Measurements from ENCODE around the gene C10orf53.
"Not testable (repeated sequence)": the region's sequence is repeated elsewhere in the genome, so short reads cannot be mapped to it uniquely, and the experiment has no call there.

C10orf53 gene

GRCh38 chr10:49652421-49653272 lies 26.8 kb upstream of the C10orf53 start:
- DNase-seq, result no peak

- DNase-seq, result no peak
These were observed 26.1 kb upstream of the C10orf53 start for GRCh38 chr10:49653273-49653929.

DNA sequence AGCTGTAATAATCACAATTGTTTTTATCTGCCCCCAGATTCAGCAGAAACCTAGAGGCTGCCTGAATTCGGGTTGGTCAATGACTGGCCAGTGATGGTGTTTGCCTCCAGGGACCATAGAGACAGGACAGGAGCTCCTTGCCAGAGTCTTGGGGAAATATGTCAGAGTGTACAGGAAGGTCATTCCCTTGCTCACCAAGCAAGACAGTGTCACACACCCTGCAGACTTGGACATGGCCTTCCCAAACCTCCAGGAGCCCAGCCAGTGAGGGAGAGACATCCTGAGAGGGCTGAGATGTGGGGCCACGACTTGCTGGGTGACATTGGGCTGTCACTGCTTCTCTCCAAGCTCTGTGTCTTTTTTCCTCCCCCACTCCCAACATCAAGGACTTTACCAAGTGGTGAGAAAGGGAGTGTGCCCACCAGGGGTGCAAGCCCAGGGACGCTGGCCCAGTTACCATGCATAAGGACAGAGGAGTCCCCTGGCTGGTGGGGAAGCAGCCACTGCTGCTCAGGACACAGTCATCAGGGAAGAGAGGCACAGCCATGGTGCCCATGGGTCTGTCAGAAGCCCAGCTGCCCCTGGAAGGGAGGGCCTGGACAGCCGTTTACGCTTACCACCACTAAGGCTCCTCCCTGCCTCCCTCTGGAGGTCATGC lies 25.3 kb upstream of the C10orf53 start:
- no peak for DNase-seq

DNA sequence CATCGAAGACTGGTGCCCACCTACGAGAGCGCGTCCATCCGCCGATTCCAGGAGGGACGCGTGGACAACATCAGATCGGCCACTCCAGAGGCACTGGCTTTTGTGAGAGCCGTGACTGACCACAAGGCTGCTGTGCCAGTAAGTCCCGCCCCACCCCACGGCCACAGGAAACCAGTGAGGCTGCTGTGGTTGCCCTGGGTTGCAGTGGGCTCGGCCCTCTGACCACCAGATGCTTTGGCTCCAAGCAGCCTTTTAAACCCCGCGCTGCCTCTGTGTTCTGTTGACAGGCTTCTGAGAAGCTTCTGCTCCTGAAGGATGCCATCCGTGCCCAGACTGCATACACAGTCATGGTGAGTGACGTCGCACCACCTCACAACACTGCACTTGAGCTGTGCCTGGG lies 24.4 kb upstream of the C10orf53 start:
- peak; percentile 42 for DNase-seq

DNA sequence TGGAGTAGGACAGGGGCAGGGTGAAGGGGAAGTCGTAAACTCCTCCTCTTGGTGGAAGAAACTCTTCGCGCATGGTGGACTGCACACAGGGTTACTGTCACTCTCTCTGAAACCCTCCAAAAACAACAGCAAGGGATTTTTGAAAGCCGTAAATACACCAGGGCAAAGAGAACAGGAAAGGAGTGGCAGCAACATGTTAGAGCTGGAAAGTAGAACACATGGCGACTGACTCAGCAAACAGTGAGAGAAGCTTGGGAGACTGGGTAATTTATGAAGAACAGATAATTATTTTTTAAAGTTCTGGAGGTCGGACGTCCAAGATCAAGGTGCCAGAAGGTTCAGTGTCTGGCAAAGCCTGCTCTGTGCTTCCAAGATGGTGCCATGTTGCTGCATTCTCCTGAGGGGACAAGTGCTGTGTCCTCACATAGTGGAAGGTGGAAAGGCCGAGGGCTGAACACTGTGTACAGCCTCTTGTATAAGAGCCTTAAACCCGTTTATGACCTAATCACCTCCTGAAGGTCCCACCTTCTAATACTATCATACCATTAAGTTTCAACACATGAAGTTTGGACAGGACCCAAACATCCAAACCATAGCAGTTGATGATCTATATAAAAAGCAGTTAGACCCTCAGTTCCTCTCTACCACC lies 22.5 kb upstream of the C10orf53 start:
- no peak for DNase-seq

- no peak for DNase-seq
These were observed 21.8 kb upstream of the C10orf53 start for GRCh38 chr10:49657606-49658005.

- DNase-seq, result no peak
These were observed 18.2 kb upstream of the C10orf53 start for GRCh38 chr10:49661140-49661856.

- no peak for DNase-seq
These were observed 17.2 kb upstream of the C10orf53 start for GRCh38 chr10:49662169-49662830.

- no peak for DNase-seq
These were observed 15.9 kb upstream of the C10orf53 start for GRCh38 chr10:49663596-49663995.

- DNase-seq, result no peak
These were observed 15.2 kb upstream of the C10orf53 start for GRCh38 chr10:49664006-49664841.

- DNase-seq, result no peak
These were observed 14.6 kb upstream of the C10orf53 start for GRCh38 chr10:49664842-49665355.

GRCh38 chr10:49666054-49666615 lies 13.3 kb upstream of the C10orf53 start:
- no peak for DNase-seq

DNA sequence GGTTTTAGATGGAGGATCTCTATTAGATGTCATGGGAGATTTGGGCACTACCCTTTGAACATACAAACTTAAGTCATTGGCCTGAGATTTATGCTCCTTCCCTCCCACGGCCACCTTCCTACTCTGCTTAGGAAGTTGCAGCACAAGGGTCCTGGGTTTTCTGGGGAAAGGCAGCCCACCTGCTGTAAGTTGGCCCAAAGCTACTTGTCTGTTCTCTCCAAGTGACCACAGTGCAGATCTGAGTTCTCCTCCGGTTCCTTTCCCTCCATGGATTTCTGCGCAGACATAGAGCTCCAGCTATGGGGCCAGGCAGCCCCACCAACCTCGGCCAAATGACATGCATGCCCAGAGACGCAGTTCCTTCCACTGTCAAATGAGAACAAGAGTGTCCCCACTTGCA lies 12.8 kb upstream of the C10orf53 start:
- DNase-seq, result no peak

- no peak for DNase-seq
These were observed 11.5 kb upstream of the C10orf53 start for GRCh38 chr10:49667991-49668390.

- no peak for DNase-seq
These were observed 10.8 kb upstream of the C10orf53 start for GRCh38 chr10:49668684-49669083.

GRCh38 chr10:49678827-49679479 lies 498 bp upstream of the C10orf53 start:
- DNase-seq, result no peak

DNA sequence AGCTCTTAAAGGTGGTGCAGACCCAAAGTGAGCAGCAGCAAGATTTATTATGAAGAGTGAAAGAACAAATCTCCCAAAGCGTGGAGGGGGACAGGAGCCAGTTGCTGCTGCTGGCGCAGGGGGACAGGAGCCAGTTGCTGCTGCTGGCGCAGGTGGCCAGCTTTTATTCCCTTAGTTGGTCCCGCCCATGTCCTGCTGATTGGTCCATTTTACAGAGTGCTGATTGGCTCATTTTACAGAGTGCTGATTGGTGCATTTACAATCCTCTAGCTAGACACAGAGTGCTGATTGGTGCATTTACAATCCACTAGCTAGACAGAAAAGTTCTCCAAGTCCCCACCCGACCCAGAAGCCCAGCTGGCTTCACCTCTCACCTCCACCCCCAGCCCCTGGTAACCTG lies 3.0 kb downstream of the C10orf53 start:
- DNase-seq, result not testable (repeated sequence)

GRCh38 chr10:49682879-49683278 lies 3.4 kb downstream of the C10orf53 start:
- DNase-seq, result no peak

GRCh38 chr10:49686651-49687050 lies 7.2 kb downstream of the C10orf53 start:
- no peak for DNase-seq

DNA sequence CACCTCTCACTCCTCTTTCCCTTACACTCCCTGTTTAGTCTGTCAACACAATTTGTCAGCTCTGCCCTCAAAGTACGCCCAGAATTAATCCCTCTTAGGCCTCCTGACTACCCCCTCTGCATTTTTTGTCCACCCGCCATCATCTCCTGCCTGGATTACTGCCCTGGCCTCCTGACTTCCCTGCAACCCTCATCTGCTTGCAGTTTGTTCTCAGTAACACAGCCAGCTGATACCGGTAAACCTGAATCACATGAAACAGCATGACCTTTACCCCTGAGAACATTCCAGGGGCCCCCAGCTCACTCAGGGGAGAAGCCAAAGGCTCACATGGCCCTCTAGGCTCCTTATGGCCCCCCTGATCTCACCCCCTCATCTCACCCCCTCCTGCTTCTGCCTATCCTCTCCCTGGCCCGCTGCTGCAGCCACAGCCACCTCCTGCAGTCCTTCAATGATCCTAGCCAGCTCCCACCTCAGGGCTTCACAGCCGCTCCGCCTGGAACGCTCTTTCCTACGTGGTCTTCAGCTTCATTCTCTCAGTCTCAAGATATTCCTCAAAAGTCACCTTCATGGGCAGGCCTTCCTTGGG lies 8.9 kb downstream of the C10orf53 start:
- no peak for DNase-seq
